NCI-H524 (cell line): Measurements from ENCODE around the gene GIPC3.

ENCODE experiments used
- DNase-seq, 2 experiments: peaks; one replicate each; lab custom pipeline; 2025; lab: John Stamatoyannopoulos, UW

The GIPC3 gene

DNA sequence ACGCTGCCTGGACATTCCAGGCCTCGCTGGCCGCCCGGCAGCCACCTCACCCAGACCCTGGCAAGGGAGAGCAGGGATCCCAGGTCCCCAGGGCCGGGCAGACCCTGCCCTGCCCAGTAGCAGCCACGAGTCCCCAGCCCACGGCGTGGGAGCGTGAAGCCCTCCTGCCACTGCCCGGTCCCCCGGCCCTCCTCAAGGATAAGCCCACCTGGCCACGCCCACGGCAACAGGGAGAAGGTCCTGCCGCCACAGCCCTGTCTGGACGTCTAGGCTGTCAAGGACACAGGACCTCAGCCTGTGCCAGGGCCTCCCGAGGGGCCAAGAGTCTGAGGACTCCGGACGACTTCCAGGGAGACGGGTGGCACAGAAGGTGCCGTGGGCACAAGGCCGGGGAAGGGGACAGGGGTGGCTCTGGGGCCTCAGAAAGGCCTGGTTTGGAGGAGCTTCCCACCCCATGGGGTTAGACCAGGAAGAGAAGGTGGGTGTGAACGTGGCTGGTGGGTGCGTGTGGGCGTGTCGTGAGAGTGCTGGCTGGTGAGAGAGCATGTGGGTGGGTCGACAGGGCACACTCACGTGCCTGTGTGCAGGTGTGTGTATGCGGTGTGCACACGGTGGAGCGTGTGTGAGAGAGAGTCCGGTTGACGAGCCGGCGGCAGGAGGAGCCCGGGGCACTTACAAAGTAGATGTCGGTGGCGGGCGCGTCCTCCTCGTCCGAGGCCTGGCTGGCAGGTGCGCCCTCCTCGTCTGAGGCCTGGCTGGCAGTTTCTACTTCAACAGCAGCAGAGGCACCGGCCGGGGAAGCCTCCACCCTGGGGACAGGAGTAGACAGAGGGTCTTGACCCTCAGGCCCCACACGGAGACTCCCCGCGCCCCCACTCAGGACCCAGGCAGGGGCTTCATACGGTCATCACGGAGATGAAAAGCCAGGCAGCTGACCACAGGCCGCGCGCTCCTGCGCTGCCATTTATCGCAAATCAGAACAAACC is 53.2 kb downstream of the GIPC3 start:
- no peak for DNase-seq

DNA sequence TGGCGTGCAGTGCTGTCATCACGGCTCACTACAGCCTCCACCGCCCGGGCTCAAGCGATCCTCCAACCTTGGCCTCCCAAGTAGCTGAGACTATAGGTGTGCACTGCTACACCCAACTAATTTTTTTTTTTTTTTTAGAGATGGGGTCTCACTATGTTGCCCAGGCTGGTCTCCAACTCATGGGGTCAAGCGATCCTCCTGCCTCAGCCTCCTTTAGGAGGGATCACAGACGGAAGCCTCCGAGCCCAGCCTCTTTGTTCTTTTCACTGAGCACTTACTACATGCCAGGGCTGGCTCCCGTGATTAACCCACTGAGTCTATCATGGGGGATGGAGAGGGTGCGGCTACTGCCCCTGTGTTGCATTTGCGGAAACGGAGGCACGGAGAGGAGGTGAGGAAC is 54.2 kb downstream of the GIPC3 start:
- DNase-seq, result no peak

DNA sequence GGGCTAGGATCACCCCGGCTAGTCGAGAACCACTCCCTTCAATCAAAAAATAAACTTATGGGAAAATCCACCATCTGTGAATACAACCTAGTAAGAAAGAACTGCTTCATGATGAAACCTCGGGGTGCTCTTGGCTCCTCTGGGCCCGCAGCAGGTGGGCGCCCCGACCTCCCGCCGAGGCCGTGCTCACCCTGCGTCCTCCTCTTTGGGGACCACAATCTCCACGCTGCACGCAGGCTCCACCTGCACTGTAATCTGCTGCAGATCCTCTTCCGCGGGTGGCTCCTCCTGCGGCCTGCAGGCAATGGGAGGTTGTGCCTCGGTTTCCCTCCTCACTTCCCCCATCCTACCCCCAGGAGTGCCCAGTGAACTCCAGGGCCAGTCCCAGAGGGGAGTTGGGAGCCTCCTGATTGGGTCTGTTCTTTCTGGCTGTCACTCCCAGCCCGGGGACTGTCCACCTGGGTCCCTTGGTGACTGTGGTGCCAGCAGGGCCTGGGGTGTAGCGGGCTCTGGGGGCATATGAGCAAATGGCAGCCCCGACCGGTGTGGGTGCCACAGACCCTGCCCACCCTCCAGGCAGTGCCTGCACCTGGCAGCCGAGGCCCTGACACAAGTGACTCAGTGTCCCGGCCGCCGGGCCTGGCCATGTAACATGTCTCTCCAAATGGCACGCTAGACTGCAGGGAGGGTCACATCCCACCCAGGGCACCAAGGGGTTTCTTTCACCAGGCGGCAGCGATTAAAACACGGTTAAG is 56.4 kb downstream of the GIPC3 start:
- no peak for DNase-seq

DNA sequence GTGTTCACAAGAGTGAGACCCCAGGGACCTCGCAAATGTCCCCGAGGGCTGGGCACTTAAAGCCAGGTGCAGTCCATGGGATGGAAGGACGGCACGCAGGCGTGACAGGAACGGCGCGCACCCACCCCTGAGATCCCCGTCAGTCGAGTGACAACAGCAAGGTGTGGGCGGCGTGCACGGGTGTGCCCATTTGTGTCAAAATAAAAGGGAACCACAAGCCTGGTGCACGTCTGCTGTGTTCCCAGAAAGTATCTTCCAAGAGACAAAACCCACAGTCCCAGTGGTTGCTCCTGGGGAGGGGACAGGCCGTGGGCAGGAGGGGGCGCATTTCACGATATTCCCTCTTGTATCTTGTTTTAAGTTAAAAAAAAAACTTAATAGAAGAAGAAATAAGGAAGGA is 57.0 kb downstream of the GIPC3 start:
- DNase-seq, result no peak
